ENCODE measurements around the gene NOL4L. TPM values are rescaled to one million over a fixed set of nuclear protein-coding genes. Genes with fewer than 3 reads are reported as not detected.

The NOL4L gene
- polyA plus RNA-seq, 12 donors: 11.4 to 25.8 (median 15.8) TPM; not detected in 1

Other genes with a start within 250 kb of the NOL4L start
- gene ASXL1, start 227.0 kb downstream of the NOL4L start, polyA plus RNA-seq (ENCODE audit: insufficient read length in 12 of 12): 10 to 100 TPM in 11 of 12 donors, not detected in 1; 30.9 to 63.5 (median 37.7) TPM
- under 1 TPM in 8 of 12 donors, not detected in 4; 0.06 to 0.25 (median 0.16) TPM for gene C20orf203, start 88.6 kb upstream of the NOL4L start, polyA plus RNA-seq (ENCODE audit: insufficient read length in 12 of 12)
- gene COMMD7, start 158.1 kb upstream of the NOL4L start, polyA plus RNA-seq (ENCODE audit: insufficient read length in 12 of 12): 10 to 100 TPM in 11 of 12 donors, not detected in 1; 28.1 to 44.7 (median 41.3) TPM
- 1 to 10 TPM in 11 of 12 donors, not detected in 1; 3.0 to 5.6 (median 3.9) TPM for gene DNMT3B, start 177.1 kb upstream of the NOL4L start, polyA plus RNA-seq (ENCODE audit: insufficient read length in 12 of 12)
- 100 to 1,000 TPM in 10 of 12 donors, 10 to 100 TPM in 1, not detected in 1; 78.3 to 175 (median 139) TPM for gene MAPRE1, start 234.6 kb upstream of the NOL4L start, polyA plus RNA-seq (ENCODE audit: insufficient read length in 12 of 12)